ENCODE data around the gene SLAMF8.

DNA sequence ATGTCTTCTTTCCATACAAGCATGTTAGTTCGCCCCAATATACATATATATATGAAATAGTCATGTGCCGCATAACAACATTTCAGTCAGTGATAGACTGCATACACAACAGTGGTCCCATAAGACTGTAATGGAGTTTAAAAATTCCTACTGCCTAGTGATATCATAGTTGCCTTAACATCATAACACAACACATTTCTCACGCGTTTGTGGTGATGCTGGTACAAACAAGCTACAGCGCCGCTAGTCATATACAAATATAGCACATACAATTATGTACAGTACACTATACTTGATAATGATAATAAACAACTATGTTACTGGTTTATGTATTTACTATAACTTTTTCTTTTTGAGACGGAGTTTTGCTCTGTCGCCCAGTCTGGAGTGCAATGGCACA lies 10.7 kb upstream of the SLAMF8 start:
- TF ChIP-seq, protein P1, sequence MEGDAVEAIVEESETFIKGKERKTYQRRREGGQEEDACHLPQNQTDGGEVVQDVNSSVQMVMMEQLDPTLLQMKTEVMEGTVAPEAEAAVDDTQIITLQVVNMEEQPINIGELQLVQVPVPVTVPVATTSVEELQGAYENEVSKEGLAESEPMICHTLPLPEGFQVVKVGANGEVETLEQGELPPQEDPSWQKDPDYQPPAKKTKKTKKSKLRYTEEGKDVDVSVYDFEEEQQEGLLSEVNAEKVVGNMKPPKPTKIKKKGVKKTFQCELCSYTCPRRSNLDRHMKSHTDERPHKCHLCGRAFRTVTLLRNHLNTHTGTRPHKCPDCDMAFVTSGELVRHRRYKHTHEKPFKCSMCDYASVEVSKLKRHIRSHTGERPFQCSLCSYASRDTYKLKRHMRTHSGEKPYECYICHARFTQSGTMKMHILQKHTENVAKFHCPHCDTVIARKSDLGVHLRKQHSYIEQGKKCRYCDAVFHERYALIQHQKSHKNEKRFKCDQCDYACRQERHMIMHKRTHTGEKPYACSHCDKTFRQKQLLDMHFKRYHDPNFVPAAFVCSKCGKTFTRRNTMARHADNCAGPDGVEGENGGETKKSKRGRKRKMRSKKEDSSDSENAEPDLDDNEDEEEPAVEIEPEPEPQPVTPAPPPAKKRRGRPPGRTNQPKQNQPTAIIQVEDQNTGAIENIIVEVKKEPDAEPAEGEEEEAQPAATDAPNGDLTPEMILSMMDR (IDR thresholded peaks at IDR 0.05) = no peak
- TF ChIP-seq POLR2A (IDR thresholded peaks at IDR 0.05) = no peak

Data from esophagus squamous epithelium (tissue), 4 donors.